GM20000 (cell line): ENCODE data around the gene TICRR.

Experiments
- DNase-seq: peaks from one replicate; pipeline ENCODE4 v3.0.0; 2012; ENCODE audit warnings: low spot score
- CTCF ChIP-seq: IDR thresholded peaks from 2 replicates; pipeline ENCODE4 v1.5.1; 2012; ENCODE audit warnings: mild to moderate bottlenecking, control low read depth; ENCODE audit errors: extremely low read depth, missing control alignments

TICRR gene

GRCh38 chr15:89591834-89592233, 16.6 kb downstream of the TICRR start:
- no peak for TF ChIP-seq CTCF
- no peak for DNase-seq

- TF ChIP-seq CTCF, result no peak
- no peak for DNase-seq
Observed at GRCh38 chr15:89593018-89593417, 17.7 kb downstream of the TICRR start.

- DNase-seq, result no peak
- TF ChIP-seq CTCF, result no peak
Observed at GRCh38 chr15:89599021-89599420, 23.8 kb downstream of the TICRR start.

- TF ChIP-seq CTCF, result no peak
- no peak for DNase-seq
Observed at GRCh38 chr15:89611317-89611716, 36.0 kb downstream of the TICRR start.

- no peak for TF ChIP-seq CTCF
- DNase-seq, result no peak
Observed at GRCh38 chr15:89613031-89613430, 37.8 kb downstream of the TICRR start.

- no peak for DNase-seq
- TF ChIP-seq CTCF, result no peak
Observed at GRCh38 chr15:89614164-89614563, 38.9 kb downstream of the TICRR start.

GRCh38 chr15:89615135-89615534, 39.9 kb downstream of the TICRR start:
- DNase-seq, result no peak

More at GRCh38 chr15:89615135-89615534, 39.9 kb downstream of the TICRR start:
- TF ChIP-seq CTCF, result no peak
